ENCODE results near the gene SIRPA.

The SIRPA gene

GRCh38 chr20:1870792-1871550 is 24.2 kb upstream of the SIRPA start:
- DNase-seq, result no peak

GRCh38 chr20:1871807-1872458 is 23.3 kb upstream of the SIRPA start:
- no peak for DNase-seq

GRCh38 chr20:1872459-1873097 is 22.6 kb upstream of the SIRPA start:
- DNase-seq, result no peak

- DNase-seq, result no peak
Observed at GRCh38 chr20:1874450-1875182, 20.6 kb upstream of the SIRPA start.

GRCh38 chr20:1875183-1875554 is 20.0 kb upstream of the SIRPA start:
- DNase-seq, result no peak

DNA sequence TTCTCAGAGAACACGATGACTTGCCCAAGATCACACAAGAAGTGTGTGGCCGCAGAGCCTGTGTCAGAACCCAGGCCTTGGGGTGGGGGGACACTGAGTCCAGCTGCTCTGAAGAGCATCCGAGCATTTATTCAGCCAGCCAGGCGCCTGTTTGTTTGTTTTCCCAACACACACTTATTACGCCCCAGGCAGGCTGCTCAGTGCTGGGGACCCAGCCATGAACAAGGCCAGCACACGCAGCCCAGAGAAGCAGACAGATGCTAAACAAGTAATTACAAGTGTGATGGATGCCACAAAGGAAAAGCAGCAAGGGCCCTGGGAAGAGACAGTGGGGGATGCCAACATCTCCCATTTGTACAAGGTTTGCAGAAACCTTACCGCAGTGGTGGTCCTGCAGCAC is 19.4 kb upstream of the SIRPA start:
- DNase-seq, result no peak

DNA sequence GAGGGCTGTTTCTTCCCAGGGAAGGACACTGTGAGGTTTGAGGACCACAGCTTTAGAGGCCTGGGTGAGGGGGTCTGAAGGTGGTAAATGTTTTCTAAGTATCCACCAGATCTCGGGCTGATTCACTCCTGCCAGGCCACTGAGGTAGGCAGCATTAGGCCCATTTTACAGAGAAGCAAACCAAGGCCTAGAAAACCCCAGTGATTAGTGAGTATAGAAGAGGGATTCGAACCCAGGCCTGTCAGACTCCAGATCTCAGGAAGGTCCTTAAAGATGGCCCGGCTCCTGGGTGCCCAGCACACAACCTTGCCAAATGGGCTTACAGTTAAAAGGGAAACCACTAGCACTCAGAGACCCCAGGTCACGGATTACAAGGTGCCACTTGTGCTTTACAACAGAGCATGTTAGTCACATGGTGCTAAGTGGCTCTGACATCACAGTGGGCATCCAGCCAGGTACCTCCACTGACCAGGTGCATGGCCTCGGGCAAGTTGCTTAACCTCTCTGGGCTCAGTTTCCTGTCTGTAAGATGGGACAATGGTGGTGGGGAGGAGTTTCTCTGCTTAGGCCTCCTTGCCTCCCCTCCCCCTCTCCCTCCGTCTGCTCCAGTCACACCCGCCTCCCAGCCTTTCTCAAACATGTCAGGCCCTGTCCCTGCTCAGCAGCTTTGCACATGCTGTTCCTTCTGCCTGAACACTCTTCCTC is 18.8 kb upstream of the SIRPA start:
- no peak for DNase-seq

GRCh38 chr20:1876975-1877608 is 18.1 kb upstream of the SIRPA start:
- no peak for DNase-seq

DNA sequence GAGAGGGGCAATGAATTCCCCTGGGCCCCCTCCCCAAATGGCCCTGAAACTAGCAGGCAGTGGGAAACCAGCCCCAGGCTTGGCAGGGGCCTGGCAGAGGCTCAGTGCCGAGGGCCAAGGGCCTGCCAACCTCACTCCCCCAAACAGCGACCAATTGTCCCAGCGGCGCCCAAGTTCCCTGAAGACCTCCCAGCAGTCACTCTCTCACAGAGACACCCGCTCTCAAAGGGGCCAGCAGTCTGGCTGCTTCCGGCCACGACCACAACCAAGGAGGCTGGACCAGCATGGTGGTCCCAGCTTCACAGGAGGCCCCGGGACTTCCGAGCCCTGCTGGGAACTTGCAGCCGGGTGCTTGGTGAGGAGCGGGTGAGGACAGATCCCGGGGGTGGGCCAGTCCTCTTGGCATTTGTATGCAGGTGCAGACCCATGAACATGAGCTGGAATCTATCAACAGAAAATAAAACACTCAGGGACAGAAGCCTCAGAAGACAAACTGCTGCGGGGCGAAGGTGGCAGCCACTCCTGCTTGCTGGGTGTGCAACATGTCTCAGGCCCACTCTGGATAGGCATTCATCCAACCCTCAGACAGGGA is 17.5 kb upstream of the SIRPA start:
- DNase-seq, result no peak

DNA sequence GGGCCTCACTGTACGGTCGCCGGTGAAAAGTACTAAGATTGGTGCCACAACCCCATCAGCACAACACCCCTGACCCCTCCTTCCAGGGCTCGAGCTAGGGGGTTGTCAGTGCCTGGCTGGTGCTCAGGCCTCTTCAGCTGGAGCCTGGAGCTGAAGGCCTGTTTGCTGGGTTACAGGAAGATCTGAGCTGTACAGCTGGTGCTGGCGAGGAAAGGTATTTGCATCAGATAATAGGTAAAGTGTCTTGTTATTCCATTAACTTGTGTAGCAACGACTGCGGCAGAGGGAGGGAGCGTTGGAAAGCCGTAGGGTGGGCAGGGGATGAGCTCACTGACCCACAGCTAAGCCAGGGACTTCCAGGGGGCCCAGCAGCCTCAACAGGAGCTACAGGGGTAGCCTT is 15.8 kb upstream of the SIRPA start:
- DNase-seq, result no peak

DNA sequence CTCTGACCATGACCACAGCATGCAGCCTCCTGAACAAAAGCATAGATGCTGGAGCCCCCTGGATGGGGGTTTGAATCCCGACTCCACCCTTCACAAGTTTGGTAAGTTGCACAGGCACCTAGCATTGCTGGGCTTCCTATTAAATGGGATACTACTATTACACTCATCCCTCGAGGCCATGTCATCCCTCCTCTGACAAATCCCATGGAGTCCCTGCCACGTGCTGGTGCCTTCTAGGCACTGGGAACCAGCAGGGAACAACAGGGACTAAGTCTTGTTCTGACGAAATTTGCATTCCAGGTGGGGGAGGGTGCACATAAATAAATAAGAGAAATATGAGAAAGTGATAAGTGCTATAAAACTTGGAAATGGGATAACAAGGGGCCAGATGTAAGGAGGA is 15.3 kb upstream of the SIRPA start:
- no peak for DNase-seq

- DNase-seq, result no peak
Observed at GRCh38 chr20:1880529-1881239, 14.5 kb upstream of the SIRPA start.

DNA sequence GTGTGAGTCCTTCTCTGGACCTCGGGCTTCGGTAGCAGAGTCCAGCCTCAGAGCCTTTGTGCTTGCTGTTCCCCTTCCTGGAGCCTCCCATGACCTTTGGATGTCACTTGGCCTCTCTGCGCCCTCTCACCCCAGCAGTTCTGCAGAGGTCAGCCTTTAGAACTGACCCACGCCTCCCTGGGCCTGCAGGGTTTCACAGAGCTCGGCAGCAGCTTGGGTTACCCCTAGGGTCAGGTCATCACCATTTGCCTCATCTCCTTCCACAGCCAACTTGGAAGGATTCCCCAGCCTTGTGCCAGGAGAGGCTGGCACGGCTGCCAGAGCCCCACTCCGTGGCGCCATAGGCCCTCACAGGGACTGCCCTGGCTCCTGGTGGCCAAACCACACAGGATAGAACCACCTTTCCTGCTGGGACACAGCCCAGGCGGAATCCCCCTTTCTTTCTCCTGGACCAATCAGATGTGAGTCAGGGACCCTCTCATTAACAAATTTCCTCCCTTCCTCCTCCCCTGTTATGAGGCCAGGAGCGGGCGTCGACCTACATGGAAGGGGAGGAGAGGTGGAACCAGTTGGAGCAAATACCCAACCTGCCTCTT is 13.9 kb upstream of the SIRPA start:
- no peak for DNase-seq

DNA sequence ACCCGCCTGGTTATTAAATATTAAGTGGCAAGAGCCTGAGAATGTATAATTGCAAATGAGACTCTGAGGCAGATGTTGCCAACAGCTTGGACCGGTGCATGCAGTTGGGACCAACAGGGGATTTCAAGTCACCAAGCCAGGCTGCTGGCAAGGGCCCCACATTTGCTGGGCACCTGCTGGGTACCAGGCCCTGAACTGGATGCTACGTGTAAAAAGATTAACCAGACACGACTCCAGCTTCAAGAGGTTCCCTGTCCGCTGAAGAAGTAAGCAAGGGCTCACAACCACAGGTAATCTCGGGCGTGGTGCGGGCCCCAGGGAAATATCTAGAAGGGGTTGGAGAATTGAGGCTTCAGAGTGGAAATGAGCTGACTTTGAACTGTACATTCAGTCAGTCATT is 13.2 kb upstream of the SIRPA start:
- DNase-seq, result no peak

GRCh38 chr20:1883986-1884385 is 11.2 kb upstream of the SIRPA start:
- no peak for DNase-seq

- no peak for DNase-seq
Observed at GRCh38 chr20:1885254-1885653, 10.0 kb upstream of the SIRPA start.

DNA sequence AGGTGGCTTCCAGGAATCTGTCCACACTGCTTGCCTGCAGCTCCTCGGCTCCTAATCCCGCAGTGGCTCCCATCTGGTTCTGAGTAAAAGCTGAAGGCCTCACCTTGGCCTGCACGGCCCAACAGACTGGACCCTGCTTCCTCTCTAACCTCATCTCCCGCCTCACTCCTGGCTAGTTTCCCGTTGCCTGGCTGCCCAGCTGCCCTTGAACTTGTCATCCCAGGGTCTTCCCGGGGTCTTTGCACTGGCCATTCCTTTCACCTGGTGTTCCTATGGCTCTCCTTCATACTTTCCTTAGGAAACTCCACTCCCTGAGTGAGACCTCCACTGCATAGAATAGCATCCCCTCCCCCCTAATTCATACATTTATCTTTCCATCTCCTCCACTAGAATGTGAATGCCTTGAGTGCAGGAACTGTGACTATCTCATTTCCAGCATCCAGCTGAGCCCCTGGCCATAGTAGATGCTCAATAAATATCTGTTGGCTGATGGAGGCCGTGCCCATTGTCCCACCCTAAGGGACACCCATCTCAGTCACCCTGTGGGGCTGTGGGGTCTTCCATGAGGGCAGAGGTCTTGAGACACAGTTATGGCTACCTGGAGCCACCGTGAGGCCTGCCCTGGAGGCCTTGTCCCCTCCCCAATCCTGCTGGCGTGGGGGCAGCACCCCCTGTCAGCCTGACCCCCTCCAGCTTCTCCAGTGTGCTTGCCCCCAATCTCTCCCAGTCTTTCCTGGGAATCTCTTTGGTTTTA is 9.1 kb upstream of the SIRPA start:
- DNase-seq, result no peak

- no peak for DNase-seq
Observed at GRCh38 chr20:1887321-1887720, 7.9 kb upstream of the SIRPA start.

DNA sequence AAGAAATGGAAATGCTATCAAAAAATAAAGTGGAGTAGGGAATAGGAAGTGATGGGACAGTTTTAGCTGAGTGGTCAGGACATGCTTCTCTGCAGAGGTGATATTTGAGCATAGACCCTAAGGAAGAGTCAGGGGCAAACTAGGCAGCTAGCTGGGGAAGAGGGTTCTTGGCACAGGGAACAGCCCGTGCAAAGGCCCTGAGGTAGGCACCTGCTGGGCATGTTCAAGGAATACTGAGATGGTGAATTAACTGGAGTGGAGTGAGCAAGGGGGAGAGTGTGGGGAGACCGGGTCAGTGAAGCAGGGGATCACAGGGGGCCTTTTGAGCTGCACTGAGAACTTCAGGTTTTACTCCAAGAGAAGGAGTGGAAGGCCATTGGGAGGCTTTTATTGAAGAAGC is 7.5 kb upstream of the SIRPA start:
- DNase-seq, result no peak

GRCh38 chr20:1888796-1889463 is 6.3 kb upstream of the SIRPA start:
- no peak for DNase-seq
